ENCODE measurements around the gene DUSP12.
"Not testable (repeated sequence)": the region's sequence is repeated elsewhere in the genome, so short reads cannot be mapped to it uniquely, and the experiment has no call there.

Gene DUSP12

GRCh38 chr1:161749509-161750407 is at the start of gene DUSP12:
Gene DUSP12, plus strand, starts transcription at chr1:161749786. Its CDS starts 16 bp downstream, at chr1:161749802.
- intact Hi-C loops (cut with DNase I) = no loop called here
- DNase-seq = peak; percentile 88 to 99 (median 94)

- no peak for DNase-seq
- intact Hi-C loops (cut with DNase I) = no loop called here
Measured at GRCh38 chr1:161702250-161702649, 47.3 kb upstream of the DUSP12 start.

GRCh38 chr1:161705537-161705936 is 44.0 kb upstream of the DUSP12 start:
- no peak for DNase-seq

GRCh38 chr1:161706113-161706481 is 43.5 kb upstream of the DUSP12 start:
- intact Hi-C loops (cut with DNase I) = no loop called here
- DNase-seq = no peak

More at GRCh38 chr1:161705537-161705936, 44.0 kb upstream of the DUSP12 start:
- intact Hi-C loops (cut with DNase I) = no loop called here

- intact Hi-C loops (cut with DNase I) = no loop called here
- DNase-seq = no peak
Measured at GRCh38 chr1:161706482-161707347, 42.9 kb upstream of the DUSP12 start, which contains the start of gene FCRLA. Gene FCRLA, plus strand, starts transcription at chr1:161707229. Its CDS starts 36 bp downstream, at chr1:161707265.

- DNase-seq = no peak
- intact Hi-C loops (cut with DNase I) = no loop called here
Measured at GRCh38 chr1:161707503-161707902, 42.1 kb upstream of the DUSP12 start.

- DNase-seq = no peak
- intact Hi-C loops (cut with DNase I) = no loop called here
Measured at GRCh38 chr1:161709373-161709772, 40.2 kb upstream of the DUSP12 start.

GRCh38 chr1:161710560-161710959 is 39.0 kb upstream of the DUSP12 start:
- no peak for DNase-seq
- intact Hi-C loops (cut with DNase I) = no loop called here

- intact Hi-C loops (cut with DNase I) = no loop called here
Measured at GRCh38 chr1:161718559-161719324, 30.8 kb upstream of the DUSP12 start.

GRCh38 chr1:161719325-161719611 is 30.3 kb upstream of the DUSP12 start:
- no peak for DNase-seq
- intact Hi-C loops (cut with DNase I) = no loop called here

More at GRCh38 chr1:161718559-161719324, 30.8 kb upstream of the DUSP12 start:
- DNase-seq = no peak

GRCh38 chr1:161720422-161720821 is 29.2 kb upstream of the DUSP12 start:
- intact Hi-C loops (cut with DNase I) = no loop called here
- no peak for DNase-seq

- no peak for DNase-seq
- intact Hi-C loops (cut with DNase I) = no loop called here
Measured at GRCh38 chr1:161720956-161721737, 28.4 kb upstream of the DUSP12 start, which contains the start of gene FCRLB. Gene FCRLB, plus strand, starts transcription at chr1:161721544. Its CDS starts 1,129 bp downstream, at chr1:161722673.

GRCh38 chr1:161721738-161722343 is 27.7 kb upstream of the DUSP12 start:
- intact Hi-C loops (cut with DNase I) = no loop called here
- no peak for DNase-seq

GRCh38 chr1:161722406-161722805 is 27.2 kb upstream of the DUSP12 start:
- DNase-seq = no peak
- intact Hi-C loops (cut with DNase I) = no loop called here

GRCh38 chr1:161723459-161724141 is 26.0 kb upstream of the DUSP12 start:
- DNase-seq = no peak
- intact Hi-C loops (cut with DNase I) = no loop called here

GRCh38 chr1:161725258-161725907 is 24.2 kb upstream of the DUSP12 start:
- DNase-seq; intact Hi-C loops (cut with DNase I): not testable (repeated sequence)

GRCh38 chr1:161725908-161726472 is 23.6 kb upstream of the DUSP12 start:
- peak; percentile 31 to 94 (median 63) for DNase-seq
- intact Hi-C loops (cut with DNase I) = no loop called here

Data from posterior cingulate gyrus (tissue), 11 donors.